Type B pancreatic cell (in vitro differentiated cells): ENCODE data around the gene THSD8. TPM values are rescaled to one million over a fixed set of nuclear protein-coding genes. Genes with fewer than 3 reads are reported as not detected.

Experiments
- DNase-seq: peaks from one replicate; pipeline ENCODE4 v3.0.0; 2021; ENCODE audit warnings: mixed read lengths; ENCODE audit not compliant: unreplicated experiment; ENCODE audit errors: extremely low spot score
- H3K27ac Mint-ChIP-seq: 2 replicates; pipeline ENCODE4 v1.8.0; 2021; ENCODE audit warnings: mild to moderate bottlenecking, mixed read lengths
- H3K27me3 Mint-ChIP-seq: 2 replicates; pipeline ENCODE4 v1.8.0; 2021; ENCODE audit warnings: mixed read lengths
- H3K36me3 Mint-ChIP-seq: 2 replicates; pipeline ENCODE4 v1.8.0; 2021; ENCODE audit warnings: mixed read lengths
- H3K4me1 Mint-ChIP-seq: one replicate; pipeline ENCODE4 v1.8.0; 2021; ENCODE audit warnings: mixed read lengths; ENCODE audit not compliant: unreplicated experiment
- H3K4me3 Mint-ChIP-seq: 2 replicates; pipeline ENCODE4 v1.8.0; 2021; ENCODE audit warnings: mild to moderate bottlenecking, mixed read lengths
- H3K9me3 Mint-ChIP-seq: 2 replicates; pipeline ENCODE4 v1.8.0; 2021; ENCODE audit warnings: mixed read lengths
- total RNA-seq: library from RNA; stranded (reverse); gene quantifications from 2 replicates; pipeline ENCODE4 v1.2.1, GENCODE V29; 2021; ENCODE audit warnings: low replicate concordance
- TF ChIP-seq, protein P1 (sequence below): fragments of 200-600 bp; sonication (generic); conservative IDR thresholded peaks from 2 replicates; pipeline ENCODE4 v1.5.0; 2021; ENCODE audit warnings: antibody characterized with exemption, mild to moderate bottlenecking

The THSD8 gene
- total RNA-seq, 1 donor from 2014 or later: 19.4 TPM

- Mint-ChIP-seq H3K27ac (no peak within 1 kb of the TSS), H3K27me3 (peaks cover 90% of the 10 kb centered on the region), H3K36me3 (peaks cover 3% of the 10 kb centered on the region), H3K4me1 (peaks cover 19% of the 10 kb centered on the region), H3K4me3 (peak within 1 kb of the TSS; percentile 73), H3K9me3 (no peaks in the 10 kb centered on the region)
- TF ChIP-seq, protein P1, sequence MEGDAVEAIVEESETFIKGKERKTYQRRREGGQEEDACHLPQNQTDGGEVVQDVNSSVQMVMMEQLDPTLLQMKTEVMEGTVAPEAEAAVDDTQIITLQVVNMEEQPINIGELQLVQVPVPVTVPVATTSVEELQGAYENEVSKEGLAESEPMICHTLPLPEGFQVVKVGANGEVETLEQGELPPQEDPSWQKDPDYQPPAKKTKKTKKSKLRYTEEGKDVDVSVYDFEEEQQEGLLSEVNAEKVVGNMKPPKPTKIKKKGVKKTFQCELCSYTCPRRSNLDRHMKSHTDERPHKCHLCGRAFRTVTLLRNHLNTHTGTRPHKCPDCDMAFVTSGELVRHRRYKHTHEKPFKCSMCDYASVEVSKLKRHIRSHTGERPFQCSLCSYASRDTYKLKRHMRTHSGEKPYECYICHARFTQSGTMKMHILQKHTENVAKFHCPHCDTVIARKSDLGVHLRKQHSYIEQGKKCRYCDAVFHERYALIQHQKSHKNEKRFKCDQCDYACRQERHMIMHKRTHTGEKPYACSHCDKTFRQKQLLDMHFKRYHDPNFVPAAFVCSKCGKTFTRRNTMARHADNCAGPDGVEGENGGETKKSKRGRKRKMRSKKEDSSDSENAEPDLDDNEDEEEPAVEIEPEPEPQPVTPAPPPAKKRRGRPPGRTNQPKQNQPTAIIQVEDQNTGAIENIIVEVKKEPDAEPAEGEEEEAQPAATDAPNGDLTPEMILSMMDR: no peak
- DNase-seq: no peak
These were observed 32.7 kb downstream of the THSD8 start, which contains the start of gene RTBDN for GRCh38 chr19:12834566-12834943. RTBDN (minus strand) TSS chr19:12834579; CDS start chr19:12829979, 4,600 bp downstream.

DNA sequence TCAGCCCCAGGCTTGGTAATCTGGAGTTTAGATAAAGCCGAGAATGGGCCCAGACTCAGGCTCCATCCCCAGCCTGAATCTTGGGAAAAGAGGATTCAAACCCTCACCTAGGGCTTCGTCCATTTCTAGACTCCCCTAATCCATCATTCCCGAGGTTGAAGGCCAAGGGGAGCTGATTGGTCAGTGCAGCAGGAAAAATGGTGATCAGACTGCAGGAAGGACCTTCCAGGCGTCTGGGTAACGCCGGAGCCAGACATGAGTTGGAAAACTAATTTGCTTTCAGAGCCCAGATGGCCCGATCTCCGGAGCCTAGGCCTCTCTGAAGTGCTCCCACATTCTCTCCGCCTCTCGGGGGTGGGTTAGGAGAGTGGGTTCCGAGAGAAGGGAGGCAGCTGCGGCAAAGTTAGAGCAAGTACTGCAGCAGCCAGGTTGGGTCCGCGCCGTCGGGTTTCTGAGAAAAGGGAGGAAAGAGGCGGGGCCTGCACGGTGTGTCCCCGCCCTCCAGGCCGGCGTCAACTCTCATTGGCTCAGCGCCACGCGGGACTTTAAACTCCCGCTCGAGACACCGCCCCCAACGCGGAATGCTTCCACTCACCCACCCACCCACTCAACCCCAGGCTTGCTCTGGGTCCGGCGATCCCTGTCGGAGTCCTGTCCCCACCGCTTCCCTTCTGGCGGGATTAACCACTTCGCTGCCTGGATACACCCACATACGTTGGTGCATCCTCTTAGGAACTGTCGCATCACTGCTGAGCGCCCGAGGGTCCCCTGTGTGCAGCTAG, 33.3 kb downstream of the THSD8 start:
- H3K27me3 Mint-ChIP-seq: peaks cover 90% of the 10 kb centered on the region
- peaks cover 23% of the 10 kb centered on the region for H3K4me1 Mint-ChIP-seq
- peak overlapping the region; percentile 73 for H3K4me3 Mint-ChIP-seq
- DNase-seq: no peak
- no peak overlapping the region for H3K27ac Mint-ChIP-seq
- no peaks in the 10 kb centered on the region for H3K9me3 Mint-ChIP-seq
- peaks cover 3% of the 10 kb centered on the region for H3K36me3 Mint-ChIP-seq
- TF ChIP-seq, protein P1: no peak

GRCh38 chr19:12836529-12836863, 34.6 kb downstream of the THSD8 start:
- TF ChIP-seq, protein P1: no peak
- Mint-ChIP-seq H3K9me3 (no peaks in the 10 kb centered on the region), H3K4me1 (peaks cover 33% of the 10 kb centered on the region), H3K27me3 (peaks cover 90% of the 10 kb centered on the region), H3K4me3 (peak overlapping the region; percentile 40), H3K27ac (no peak overlapping the region), H3K36me3 (peaks cover 3% of the 10 kb centered on the region)
- no peak for DNase-seq

GRCh38 chr19:12837225-12837624, 35.4 kb downstream of the THSD8 start:
- no peak for DNase-seq
- Mint-ChIP-seq H3K27me3 (peaks cover 89% of the 10 kb centered on the region), H3K4me1 (peaks cover 38% of the 10 kb centered on the region), H3K4me3 (no peak overlapping the region), H3K36me3 (peaks cover 3% of the 10 kb centered on the region), H3K9me3 (no peaks in the 10 kb centered on the region), H3K27ac (no peak overlapping the region)
- TF ChIP-seq, protein P1: no peak

DNA sequence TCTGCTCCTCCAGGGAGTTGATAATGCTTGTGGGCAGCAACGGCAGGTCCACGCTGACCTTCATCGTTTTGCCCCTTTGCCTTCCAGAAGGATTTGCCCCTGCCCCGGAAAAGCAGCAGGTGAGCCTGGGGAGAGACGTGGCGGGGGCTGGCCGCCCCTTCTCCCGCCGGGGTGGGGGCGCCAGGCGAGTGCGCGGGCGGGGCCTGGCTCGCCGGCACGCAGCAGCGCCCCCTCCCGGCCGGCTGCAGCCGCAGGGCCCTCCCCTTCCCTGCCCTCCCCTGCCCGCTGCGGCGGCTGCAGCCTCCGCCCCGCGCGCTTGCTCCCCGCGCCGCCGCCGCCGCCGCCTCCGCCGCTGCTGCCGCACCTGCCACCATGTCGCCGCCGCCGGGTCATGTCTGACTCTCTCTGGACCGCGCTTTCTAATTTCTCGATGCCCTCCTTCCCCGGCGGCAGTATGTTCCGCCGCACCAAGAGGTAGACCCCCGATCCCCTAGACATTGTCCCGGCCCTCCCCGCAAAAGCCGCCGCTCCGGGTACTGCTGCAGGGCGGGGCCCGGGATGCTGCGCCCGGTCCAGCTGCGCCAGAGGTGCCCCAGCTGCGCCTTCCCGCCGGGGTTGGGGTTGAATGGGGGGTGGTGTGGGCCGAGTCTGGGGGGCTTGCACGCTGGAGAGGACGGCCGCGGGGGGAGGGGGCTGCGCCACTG, 36.5 kb downstream of the THSD8 start, which contains the start of gene MAST1:
Gene MAST1 (plus strand): TSS at position 334 of the 704 bp plus-strand sequence. CDS start 58 bp downstream, at position 392.
- peak within 1 kb of the TSS; percentile 85 for H3K4me3 Mint-ChIP-seq
- peaks cover 84% of the 10 kb centered on the region for H3K27me3 Mint-ChIP-seq
- H3K27ac Mint-ChIP-seq: no peak within 1 kb of the TSS
- peak; percentile 75 for DNase-seq
- TF ChIP-seq, protein P1: peak; percentile 80
- peaks cover 31% of the 10 kb centered on the region for H3K4me1 Mint-ChIP-seq
- H3K36me3 Mint-ChIP-seq: no peaks in the 10 kb centered on the region
- H3K9me3 Mint-ChIP-seq: no peaks in the 10 kb centered on the region
